Body of pancreas (tissue), 4 donors: ENCODE data around the gene ANKMY1. TPM values are rescaled to one million over a fixed set of nuclear protein-coding genes. Genes with fewer than 3 reads are reported as not detected.

Source experiments
- ATAC-seq: fragments of 150-250 bp; one replicate; pipeline ENCODE4 v1.9.1; 2016
- DNase-seq, 4 donors: peaks; one replicate each; pipeline ENCODE4 v3.0.0-alpha.2; 2019
- H3K27ac ChIP-seq, 4 donors: fragments of 200-600 bp; sonication (generic); 1 replicate in 3 of 4; 2 replicates in 1 of 4; pipeline versions ENCODE4 v1.5.1 to v1.6.1; 2016 to 2019; ENCODE audit warnings: mild to moderate bottlenecking in 1 of 4, mixed read lengths in 1 of 4, moderate library complexity in 1 of 4
- H3K27me3 ChIP-seq, 2 donors: fragments of 200-600 bp; sonication (generic); one replicate each; pipeline ENCODE4 v1.6.0; 2016; ENCODE audit warnings: mild to moderate bottlenecking in 1 of 2
- H3K36me3 ChIP-seq, 2 donors: fragments of 200-600 bp; sonication (generic); replicated peaks in 1 of 2; 2 replicates each; pipeline ENCODE4 v1.5.1; 2016; ENCODE audit warnings: low read depth in 2 of 2; ENCODE audit not compliant: insufficient read depth in 1 of 2
- H3K4me1 ChIP-seq: fragments of 200-600 bp; sonication (generic); one replicate; pipeline ENCODE4 v1.6.0; 2016
- H3K4me3 ChIP-seq, 2 donors: fragments of 200-600 bp; sonication (generic); 1 replicate in 1 of 2; 2 replicates in 1 of 2; pipeline ENCODE4 v1.5.1; 2016 to 2019
- H3K9me3 ChIP-seq, 3 donors: fragments of 200-600 bp; sonication (generic); 1 replicate in 2 of 3; 2 replicates in 1 of 3; pipeline ENCODE4 v1.5.1; 2016
- CTCF ChIP-seq, 7 experiments: fragments of 450-650 bp in 4 of 7; fragments of 200-600 bp in 3 of 7; sonication (generic) in 3 of 7; IDR thresholded peaks; one replicate each; pipeline ENCODE4 v1.5.1; 2016 to 2019; ENCODE audit warnings: antibody characterized with exemption in 7 of 7
- POLR2A ChIP-seq, 3 donors: fragments of 450-650 bp; IDR thresholded peaks; one replicate each; pipeline ENCODE4 v1.6.1; 2016; ENCODE audit warnings: antibody characterized with exemption in 3 of 3, mild to moderate bottlenecking in 2 of 3
- WGBS, 2 donors: methylation state at CpG; one replicate each; pipeline ENCODE4 v1.1.5; 2017; 5-methylcytosine and 5-hydroxymethylcytosine counted together
- intact Hi-C: fragments of 100-400 bp; cut with DNase I; formaldehyde crosslinking; loops from one replicate; pipeline ENCODE4 v1.15.1; 2023
- total RNA-seq, 2 donors: library from RNA; depleted of rRNA; stranded (reverse); fragments of >200 nt; gene quantifications; one replicate each; pipeline ENCODE4 v1.1.0, GENCODE V29; 2016

Gene ANKMY1
- total RNA-seq, 2 donors from 2014 or later: 17.9 to 26.0 TPM

- TF ChIP-seq POLR2A (IDR thresholded peaks at IDR 0.05): no peak
- no peak for TF ChIP-seq CTCF (IDR thresholded peaks at IDR 0.05)
- Histone ChIP-seq H3K4me1 (peaks cover 43% of the 10 kb centered on the region), H3K4me3 (no peak overlapping the region), H3K36me3 (no peaks in the 10 kb centered on the region), H3K27ac (no peak overlapping the region), H3K9me3 (no peaks in the 10 kb centered on the region), H3K27me3 (no peaks in the 10 kb centered on the region)
- ATAC-seq: no peak
- 80 to 81% methylated on average over 18 of the region's 18 CpGs for WGBS, 2 donors
- intact Hi-C loops: no loop called here
- no peak for DNase-seq
Measured at GRCh38 chr2:240558236-240558761, 511 bp upstream of the ANKMY1 start.

DNA sequence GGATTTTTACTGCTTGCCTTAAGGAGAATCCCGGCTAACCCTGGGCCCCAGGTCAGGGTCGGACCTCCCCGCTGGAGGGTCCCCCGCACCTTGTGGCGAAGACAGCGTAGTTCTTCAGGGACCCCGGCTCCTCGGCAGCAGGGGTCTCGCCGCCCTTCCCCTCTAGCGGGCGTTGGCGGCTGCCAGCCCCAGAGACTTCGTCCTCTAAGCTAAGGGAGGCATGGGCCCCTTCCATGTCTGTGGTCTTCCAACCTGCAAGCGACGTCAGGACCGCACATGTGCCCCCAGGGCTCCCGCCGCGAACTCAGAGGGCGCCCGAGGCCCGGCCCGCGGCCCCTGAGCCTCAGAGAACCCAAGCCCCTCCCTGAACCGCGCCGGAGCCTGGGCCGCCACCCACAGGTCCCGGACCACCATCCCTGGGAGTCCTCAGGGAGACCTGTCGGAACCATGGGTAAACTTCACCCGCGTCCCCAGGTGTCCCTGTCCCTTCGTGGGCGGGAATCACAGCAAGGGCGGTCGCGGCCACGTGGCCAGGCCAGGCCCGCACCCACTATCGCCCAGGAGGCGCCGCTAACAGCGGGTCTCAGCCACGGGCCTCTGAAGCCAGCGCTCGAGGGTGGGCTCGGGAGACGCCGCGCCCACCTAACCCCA is 562 bp downstream of the ANKMY1 start:
- ATAC-seq: no peak
- Histone ChIP-seq H3K27me3 (no peaks in the 10 kb centered on the region), H3K9me3 (no peaks in the 10 kb centered on the region), H3K27ac (no peak overlapping the region), H3K36me3 (no peaks in the 10 kb centered on the region), H3K4me1 (peaks cover 48% of the 10 kb centered on the region), H3K4me3 (no peak overlapping the region)
- intact Hi-C loops: no loop called here
- TF ChIP-seq CTCF (IDR thresholded peaks at IDR 0.05): no peak
- TF ChIP-seq POLR2A (IDR thresholded peaks at IDR 0.05): no peak
- WGBS, 2 donors: 46 to 73% methylated on average over 5 to 49 of the region's 51 CpGs
- peak in 2 of 4 donors; percentile 6 to 18 for DNase-seq

- H3K27me3 ChIP-seq: no peaks in the 10 kb centered on the region
- no peaks in the 10 kb centered on the region for H3K36me3 ChIP-seq
- DNase-seq (peak in 2 of 4 donors; percentile 29 to 30), ATAC-seq (no peak)
- TF ChIP-seq POLR2A (IDR thresholded peaks at IDR 0.05) (no peak), CTCF (IDR thresholded peaks at IDR 0.05) (peak in 3 of 7 experiments; percentile 7 to 15 (median 12))
- no peak overlapping the region for H3K27ac ChIP-seq
- no peak overlapping the region for H3K4me3 ChIP-seq
- intact Hi-C loops: no loop called here
- no peaks in the 10 kb centered on the region for H3K9me3 ChIP-seq
- H3K4me1 ChIP-seq: peaks cover 48% of the 10 kb centered on the region
- 77 to 82% methylated on average over 7 to 9 of the region's 9 CpGs for WGBS, 2 donors
Measured at GRCh38 chr2:240556553-240557100, 1.2 kb downstream of the ANKMY1 start.

DNA sequence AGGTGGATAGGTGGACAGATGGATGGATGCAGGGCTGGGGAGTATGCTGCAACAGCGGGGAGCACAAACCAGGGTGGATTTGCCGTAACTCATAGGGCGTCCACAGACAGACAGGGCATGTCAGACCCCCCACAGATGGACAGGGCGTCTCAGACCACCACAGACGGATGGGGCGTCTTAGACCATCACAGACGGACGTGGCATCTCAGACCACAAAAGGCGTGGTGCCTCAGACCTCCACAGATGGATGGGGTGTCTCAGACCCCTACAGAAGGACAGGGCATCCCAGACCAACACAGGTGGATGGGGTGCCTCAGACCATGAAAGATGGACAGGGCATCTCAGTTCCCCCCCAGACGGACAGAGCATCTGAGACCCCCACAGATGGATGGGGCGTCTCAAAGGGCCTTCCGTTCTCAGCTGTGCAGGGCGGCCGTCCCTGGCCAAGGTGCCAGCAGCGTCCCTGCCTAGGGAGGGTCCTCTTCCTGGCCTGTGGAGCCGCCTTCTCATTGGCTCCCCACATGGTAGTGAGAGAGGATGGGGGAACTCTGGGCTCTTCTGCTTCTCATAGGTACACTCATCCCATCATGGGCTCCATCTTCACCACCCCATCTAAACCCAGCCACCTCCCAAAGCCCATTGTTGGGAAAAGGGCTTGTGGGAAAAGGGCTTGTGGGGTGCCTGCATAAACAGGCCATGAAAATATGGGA is 2.1 kb downstream of the ANKMY1 start:
- H3K27me3 ChIP-seq: no peaks in the 10 kb centered on the region
- DNase-seq: no peak
- H3K36me3 ChIP-seq: no peaks in the 10 kb centered on the region
- TF ChIP-seq CTCF (IDR thresholded peaks at IDR 0.05) (no peak), POLR2A (IDR thresholded peaks at IDR 0.05) (no peak)
- intact Hi-C loops: no loop called here
- WGBS, 2 donors: 82 to 87% methylated on average over 9 to 16 of the region's 16 CpGs
- H3K4me1 ChIP-seq: peaks cover 49% of the 10 kb centered on the region
- H3K4me3 ChIP-seq: no peak overlapping the region
- no peaks in the 10 kb centered on the region for H3K9me3 ChIP-seq
- no peak overlapping the region for H3K27ac ChIP-seq
- ATAC-seq: no peak
